ENCODE measurements around the gene PTPRG.

The PTPRG gene

DNA sequence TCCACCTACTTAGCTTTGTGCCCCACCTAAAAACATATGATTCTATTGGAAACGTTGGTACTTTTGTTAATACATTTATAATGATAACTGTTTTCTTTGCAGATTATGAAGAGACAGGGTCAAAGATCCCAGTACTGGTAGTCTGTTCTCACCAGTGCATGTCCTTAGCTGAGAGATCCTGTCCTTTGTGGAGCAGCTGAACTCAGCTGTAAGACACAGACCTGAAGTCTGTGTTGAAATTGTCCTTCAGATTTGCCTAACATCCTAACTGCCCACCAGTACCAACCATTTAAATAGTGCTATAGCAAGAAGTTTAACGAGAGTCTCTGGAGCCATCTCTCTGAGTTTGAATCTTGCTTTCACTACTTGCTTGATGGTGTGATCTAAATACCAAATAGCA lies 413.3 kb downstream of the PTPRG start:
- Histone ChIP-seq H3K27me3 (ENCODE audit: insufficient read depth, low read length, poor library complexity, severe bottlenecking) (no peaks in the 10 kb centered on the region), H3K4me3 (ENCODE audit: low read length, poor library complexity, severe bottlenecking) (no peak overlapping the region), H3K9me3 (ENCODE audit: insufficient read depth, low read depth, low read length) (no peaks in the 10 kb centered on the region), H3F3A (ENCODE audit: low read depth) (no peaks in the 10 kb centered on the region), H2AFZ (ENCODE audit: low read length) (no peak overlapping the region), H3K79me2 (ENCODE audit: insufficient read depth, low read length) (no peaks in the 10 kb centered on the region), H3K9ac (ENCODE audit: low read depth, low read length, poor library complexity, severe bottlenecking) (no peak overlapping the region), H3K4me1 (ENCODE audit: insufficient read depth, low read length, poor library complexity, severe bottlenecking) (peaks cover 12% of the 10 kb centered on the region), H3K36me3 (ENCODE audit: insufficient read depth, low read length) (no peaks in the 10 kb centered on the region), H4K20me1 (ENCODE audit: insufficient read depth, low read length, poor library complexity, severe bottlenecking) (no peaks in the 10 kb centered on the region), H3K9me2 (replicated peaks; ENCODE audit: low read depth, low read length) (no peaks in the 10 kb centered on the region), H3K4me2 (ENCODE audit: low read depth, low read length, poor library complexity, severe bottlenecking) (no peak overlapping the region)
- TF ChIP-seq EZH2phosphoT487 (IDR thresholded peaks at IDR 0.05; ENCODE audit: borderline replicate concordance) (no peak), CTCF (conservative IDR thresholded peaks at IDR 0.05; ENCODE audit: low read length) (no peak)

DNA sequence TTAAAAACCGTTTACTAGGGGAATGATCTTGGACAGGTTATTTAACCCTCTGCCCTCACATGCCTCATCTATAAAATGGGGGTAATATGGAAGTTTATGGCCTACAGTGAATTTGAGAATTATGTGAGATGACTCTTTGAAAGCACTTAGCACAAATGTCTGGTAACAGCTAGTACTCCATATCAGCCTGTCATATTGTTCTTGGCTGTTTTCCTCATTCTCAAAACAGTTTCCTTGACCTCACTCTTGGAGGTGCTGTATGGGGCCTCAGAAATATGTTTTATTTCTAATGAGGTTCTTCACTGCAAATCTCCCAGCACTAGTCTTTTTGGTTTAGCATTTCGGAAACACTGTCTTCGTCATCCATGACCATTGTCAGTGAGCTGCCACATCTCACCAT lies 413.8 kb downstream of the PTPRG start:
- Histone ChIP-seq H3K27me3 (ENCODE audit: insufficient read depth, low read length, poor library complexity, severe bottlenecking) (no peaks in the 10 kb centered on the region), H3F3A (ENCODE audit: low read depth) (no peaks in the 10 kb centered on the region), H3K9me2 (replicated peaks; ENCODE audit: low read depth, low read length) (no peaks in the 10 kb centered on the region)

GRCh38 chr3:61975936-61976335 lies 414.6 kb downstream of the PTPRG start:
- H3K9me2 ChIP-seq (replicated peaks; ENCODE audit: low read depth, low read length) = no peaks in the 10 kb centered on the region
- H3K4me2 ChIP-seq (ENCODE audit: low read depth, low read length, poor library complexity, severe bottlenecking) = no peak overlapping the region
- H3K4me3 ChIP-seq (ENCODE audit: low read length, poor library complexity, severe bottlenecking) = no peak overlapping the region
- no peaks in the 10 kb centered on the region for H3K27me3 ChIP-seq (ENCODE audit: insufficient read depth, low read length, poor library complexity, severe bottlenecking)
- no peak overlapping the region for H3K9ac ChIP-seq (ENCODE audit: low read depth, low read length, poor library complexity, severe bottlenecking)
- H3K79me2 ChIP-seq (ENCODE audit: insufficient read depth, low read length) = no peaks in the 10 kb centered on the region
- H4K20me1 ChIP-seq (ENCODE audit: insufficient read depth, low read length, poor library complexity, severe bottlenecking) = no peaks in the 10 kb centered on the region
- H3K9me3 ChIP-seq (ENCODE audit: insufficient read depth, low read depth, low read length) = no peaks in the 10 kb centered on the region
- H3K36me3 ChIP-seq (ENCODE audit: insufficient read depth, low read length) = no peaks in the 10 kb centered on the region
- H3K4me1 ChIP-seq (ENCODE audit: insufficient read depth, low read length, poor library complexity, severe bottlenecking) = peaks cover 25% of the 10 kb centered on the region
- no peak overlapping the region for H2AFZ ChIP-seq (ENCODE audit: low read length)
- no peak for TF ChIP-seq EZH2phosphoT487 (IDR thresholded peaks at IDR 0.05; ENCODE audit: borderline replicate concordance)
- TF ChIP-seq CTCF (conservative IDR thresholded peaks at IDR 0.05; ENCODE audit: low read length) = no peak
- no peaks in the 10 kb centered on the region for H3F3A ChIP-seq (ENCODE audit: low read depth)

More for the DNA sequence above, 413.8 kb downstream of the PTPRG start:
- Histone ChIP-seq H3K79me2 (ENCODE audit: insufficient read depth, low read length) (no peaks in the 10 kb centered on the region), H2AFZ (ENCODE audit: low read length) (no peak overlapping the region), H3K9ac (ENCODE audit: low read depth, low read length, poor library complexity, severe bottlenecking) (no peak overlapping the region), H3K4me2 (ENCODE audit: low read depth, low read length, poor library complexity, severe bottlenecking) (no peak overlapping the region), H3K36me3 (ENCODE audit: insufficient read depth, low read length) (no peaks in the 10 kb centered on the region), H4K20me1 (ENCODE audit: insufficient read depth, low read length, poor library complexity, severe bottlenecking) (no peaks in the 10 kb centered on the region), H3K4me1 (ENCODE audit: insufficient read depth, low read length, poor library complexity, severe bottlenecking) (peaks cover 18% of the 10 kb centered on the region), H3K9me3 (ENCODE audit: insufficient read depth, low read depth, low read length) (no peaks in the 10 kb centered on the region), H3K4me3 (ENCODE audit: low read length, poor library complexity, severe bottlenecking) (no peak overlapping the region)
- no peak for TF ChIP-seq CTCF (conservative IDR thresholded peaks at IDR 0.05; ENCODE audit: low read length)
- no peak for TF ChIP-seq EZH2phosphoT487 (IDR thresholded peaks at IDR 0.05; ENCODE audit: borderline replicate concordance)

Measured in Loucy (cell line).